A549 (cell line): ENCODE results near the gene UGT1A5.

ENCODE experiments used
- CHD2 ChIP-seq: fragments of 150-350 bp; IDR thresholded peaks from 2 replicates; pipeline ENCODE4 v1.6.1; 2014; ENCODE audit warnings: low read length; ENCODE audit not compliant: partially characterized antibody
- POLR2A ChIP-seq: IDR thresholded peaks from 2 replicates; pipeline ENCODE4 v1.6.1; 2012; ENCODE audit warnings: mild to moderate bottlenecking, low read length
- POLR2AphosphoS2 ChIP-seq: conservative IDR thresholded peaks from 2 replicates; pipeline ENCODE4 v1.6.1; 2012; ENCODE audit warnings: low read length, improper control_type of control experiment, inconsistent platforms
- REST ChIP-seq: fragments of 200-600 bp; sonication (generic); IDR thresholded peaks from 2 replicates; pipeline ENCODE4 v1.6.1; 2016; ENCODE audit warnings: antibody characterized with exemption, mild to moderate bottlenecking, moderate library complexity
- RFX5 ChIP-seq: fragments of 450-650 bp; IDR thresholded peaks from 2 replicates; pipeline ENCODE4 v1.7.1; 2014; ENCODE audit warnings: antibody characterized with exemption, mild to moderate bottlenecking, moderate library complexity
- ZSCAN20 ChIP-seq: fragments of 250-450 bp; sonication (Bioruptor Pico); IDR thresholded peaks from 2 replicates; pipeline ENCODE4 v1.8.0; 2022; ENCODE audit warnings: mild to moderate bottlenecking, moderate library complexity
- TF ChIP-seq, protein P1 (sequence below): fragments of >200 bp; sonication (Bioruptor Twin); formaldehyde crosslinking; IDR thresholded peaks from 3 replicates; pipeline ENCODE4 v1.5.1; 2016

DNA sequence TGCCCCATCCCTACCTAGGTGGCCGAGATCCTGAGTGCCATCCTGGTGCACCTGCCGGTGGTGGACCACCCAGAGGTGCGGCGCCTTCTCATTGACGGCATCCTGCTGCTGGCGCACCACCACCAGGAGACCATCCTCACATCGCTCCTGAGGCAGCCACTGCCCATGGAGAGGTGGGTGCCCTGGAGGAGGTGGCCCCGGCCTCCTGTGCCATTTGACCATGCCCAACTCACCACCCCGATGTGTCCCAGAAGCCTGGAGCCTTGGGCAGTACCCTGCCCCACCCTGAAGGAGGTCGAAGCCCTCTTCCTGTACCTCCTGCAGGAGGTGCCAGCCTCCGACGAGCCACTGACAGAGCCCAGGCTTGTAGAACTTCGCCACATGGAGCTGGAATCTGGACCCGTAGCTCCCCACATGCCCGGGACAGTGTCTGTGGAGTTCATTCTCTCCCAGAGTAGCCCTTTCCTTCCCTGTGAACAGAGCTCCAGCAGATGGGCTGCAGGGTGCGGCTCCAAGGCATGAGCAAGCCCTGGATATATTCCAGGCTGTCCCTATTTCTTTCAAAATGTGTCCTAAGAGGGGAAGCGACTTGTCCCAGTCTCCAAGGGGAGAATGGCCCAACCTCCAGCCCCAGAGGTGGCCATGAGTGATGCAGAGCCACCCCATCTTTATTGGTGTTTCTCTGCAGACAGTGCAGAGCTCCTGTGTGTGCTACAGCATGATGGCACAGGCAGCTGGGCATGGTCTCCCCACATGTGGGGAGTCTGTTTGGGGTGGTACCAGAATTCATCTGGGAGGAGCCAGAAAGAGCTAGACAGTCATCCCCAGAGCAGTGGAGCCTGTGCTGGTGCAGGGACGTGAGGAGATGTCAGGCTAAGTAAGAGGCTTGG is 107.4 kb downstream of the UGT1A5 start:
- TF ChIP-seq, protein P1, sequence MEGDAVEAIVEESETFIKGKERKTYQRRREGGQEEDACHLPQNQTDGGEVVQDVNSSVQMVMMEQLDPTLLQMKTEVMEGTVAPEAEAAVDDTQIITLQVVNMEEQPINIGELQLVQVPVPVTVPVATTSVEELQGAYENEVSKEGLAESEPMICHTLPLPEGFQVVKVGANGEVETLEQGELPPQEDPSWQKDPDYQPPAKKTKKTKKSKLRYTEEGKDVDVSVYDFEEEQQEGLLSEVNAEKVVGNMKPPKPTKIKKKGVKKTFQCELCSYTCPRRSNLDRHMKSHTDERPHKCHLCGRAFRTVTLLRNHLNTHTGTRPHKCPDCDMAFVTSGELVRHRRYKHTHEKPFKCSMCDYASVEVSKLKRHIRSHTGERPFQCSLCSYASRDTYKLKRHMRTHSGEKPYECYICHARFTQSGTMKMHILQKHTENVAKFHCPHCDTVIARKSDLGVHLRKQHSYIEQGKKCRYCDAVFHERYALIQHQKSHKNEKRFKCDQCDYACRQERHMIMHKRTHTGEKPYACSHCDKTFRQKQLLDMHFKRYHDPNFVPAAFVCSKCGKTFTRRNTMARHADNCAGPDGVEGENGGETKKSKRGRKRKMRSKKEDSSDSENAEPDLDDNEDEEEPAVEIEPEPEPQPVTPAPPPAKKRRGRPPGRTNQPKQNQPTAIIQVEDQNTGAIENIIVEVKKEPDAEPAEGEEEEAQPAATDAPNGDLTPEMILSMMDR = no peak
- TF ChIP-seq POLR2A (no peak), REST (no peak), RFX5 (no peak), CHD2 (no peak), ZSCAN20 (CRISPR knock-in tag) (no peak), POLR2AphosphoS2 (no peak)
